HT1080 (cell line): ENCODE results near the gene ARID3A. TPM values are rescaled to one million over a fixed set of nuclear protein-coding genes. Genes with fewer than 3 reads are reported as not detected.
"Not testable (repeated sequence)": the region's sequence is repeated elsewhere in the genome, so short reads cannot be mapped to it uniquely, and the experiment has no call there.

Source experiments
- DNase-seq: peaks from one replicate; pipeline ENCODE4 v3.0.0-alpha.2; 2015; ENCODE audit warnings: low read depth
- small RNA-seq: library from RNA; depleted of rRNA; stranded (forward); fragments of <200 nt; gene quantifications from one replicate; pipeline ENCODE3, GENCODE V24; 2014
- total RNA-seq: library from RNA; depleted of rRNA; stranded (reverse); fragments of >200 nt; shearing (Covaris generic); gene quantifications from 2 replicates; pipeline ENCODE4 v1.2.3, GENCODE V29; 2014; rRNA removed

Gene ARID3A
- total RNA-seq, 1 experiment from 2014 or later: 8.0 TPM

DNA sequence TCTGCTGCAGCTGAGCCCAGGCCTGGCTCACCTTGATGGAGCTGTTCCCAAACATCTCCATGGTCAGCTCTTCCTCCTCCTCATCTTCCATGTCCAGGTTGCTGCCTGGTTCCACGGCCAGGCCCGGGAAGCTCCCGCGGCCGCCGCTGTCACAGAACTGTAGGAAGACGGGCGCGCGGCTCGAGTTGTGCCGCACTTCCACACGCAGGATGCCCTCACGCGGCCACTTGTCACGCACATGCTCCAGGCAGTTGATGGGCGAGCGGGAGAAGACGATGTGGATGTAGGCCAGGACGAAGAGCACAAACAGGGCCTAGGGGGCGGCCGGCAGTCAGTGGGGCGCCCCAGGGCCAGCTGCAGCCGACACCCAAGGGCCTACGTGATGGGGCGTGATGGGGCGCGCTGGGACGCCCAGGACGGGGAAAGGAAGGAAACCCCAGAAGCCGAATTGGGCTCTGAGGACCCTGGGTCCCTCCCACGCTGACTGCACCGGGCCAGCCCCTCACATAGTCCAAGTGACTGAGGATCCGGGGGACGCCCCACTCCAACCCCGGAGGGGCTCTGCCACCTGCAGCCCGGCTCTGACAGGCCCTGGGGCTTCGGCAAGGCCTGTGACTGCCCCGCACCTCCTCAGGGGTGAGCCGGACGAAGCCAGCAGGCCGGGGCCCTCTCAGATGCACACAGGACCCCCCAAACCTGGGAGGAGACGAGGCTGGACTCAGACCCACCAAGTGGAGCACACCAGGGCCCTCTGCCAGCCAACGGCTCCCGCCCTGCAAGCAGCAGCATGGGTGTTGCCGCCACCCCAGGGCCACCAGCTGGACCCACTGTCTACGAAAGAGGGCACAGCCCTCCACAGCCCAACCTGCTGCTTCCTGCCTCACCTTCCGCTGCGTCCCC lies 88.6 kb downstream of the ARID3A start:
- no peak for DNase-seq

DNA sequence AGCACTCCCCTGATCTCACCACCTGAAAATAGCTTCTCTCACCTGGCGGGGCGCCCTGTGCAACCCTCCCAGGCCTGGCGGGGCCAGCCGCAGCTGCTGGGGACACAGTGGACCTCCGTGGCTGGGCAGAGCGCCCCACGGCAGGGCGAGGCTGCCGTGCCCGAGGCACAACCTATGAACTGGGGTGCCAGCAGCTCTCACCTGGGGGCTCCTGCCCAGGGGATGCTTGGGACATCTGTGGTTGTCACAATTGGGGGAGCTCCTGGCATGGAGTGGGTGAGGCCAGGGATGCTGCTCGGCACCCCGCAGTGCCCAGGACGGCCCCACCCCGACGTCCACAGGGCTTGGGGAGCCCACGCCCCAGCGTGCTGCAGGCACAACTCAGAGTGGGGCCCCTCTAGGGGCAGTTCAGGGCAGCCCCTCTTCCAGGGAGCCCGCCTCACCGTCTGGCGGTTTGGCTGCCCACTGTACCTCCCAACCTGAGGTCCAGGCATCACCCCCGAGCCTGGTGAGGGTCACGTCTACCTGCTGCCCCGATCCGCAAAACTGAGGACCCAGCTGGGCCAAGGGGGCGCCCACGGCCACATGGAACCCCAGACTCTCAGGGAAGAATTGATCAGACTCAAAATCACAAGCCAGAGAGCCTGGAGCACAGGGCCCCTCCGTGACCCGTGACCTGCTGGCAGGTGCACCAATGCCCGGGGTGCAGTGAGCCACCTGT lies 89.4 kb downstream of the ARID3A start:
- no peak for DNase-seq

DNA sequence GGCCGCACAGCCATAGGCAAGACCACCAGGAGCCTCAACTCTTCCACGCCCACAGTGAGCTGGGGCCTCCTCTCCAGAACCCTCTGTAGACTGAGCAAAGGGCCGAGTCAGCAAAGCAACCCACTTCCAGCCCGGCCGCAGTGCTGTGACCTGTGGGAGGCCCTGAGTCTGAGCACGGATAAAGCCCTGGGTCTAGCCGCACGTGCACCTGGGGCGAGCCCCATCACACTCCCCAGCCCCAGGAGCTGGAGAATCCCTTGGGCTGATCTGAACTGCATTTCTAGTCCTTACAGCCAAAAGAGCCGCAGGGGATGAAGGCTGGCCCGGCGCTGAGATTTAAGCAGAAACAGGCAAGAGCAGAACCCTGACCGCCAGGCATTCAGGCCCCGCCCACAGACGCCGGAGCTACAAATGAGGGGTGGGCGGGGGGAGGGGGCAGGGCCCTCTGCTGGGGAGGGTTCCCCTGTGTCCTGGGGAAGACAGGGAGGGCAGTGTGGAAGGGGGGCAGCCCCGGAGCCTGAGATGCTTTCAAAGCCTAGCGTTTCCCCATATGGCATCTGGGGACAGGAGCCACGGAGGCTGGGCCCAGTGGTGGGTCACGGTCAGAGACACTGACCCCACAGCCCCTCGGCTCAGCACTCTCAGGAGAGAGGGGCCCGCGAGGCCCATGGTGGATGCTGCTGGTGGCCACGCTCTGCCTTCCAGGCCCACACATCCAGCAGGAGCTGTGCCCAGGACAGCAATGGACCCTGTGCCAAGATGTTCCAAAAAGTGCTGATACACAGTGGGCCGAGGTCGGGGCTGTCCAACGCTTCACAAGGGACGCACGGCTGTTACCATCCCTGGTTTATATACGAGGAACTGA lies 90.2 kb downstream of the ARID3A start:
- DNase-seq: no peak

DNA sequence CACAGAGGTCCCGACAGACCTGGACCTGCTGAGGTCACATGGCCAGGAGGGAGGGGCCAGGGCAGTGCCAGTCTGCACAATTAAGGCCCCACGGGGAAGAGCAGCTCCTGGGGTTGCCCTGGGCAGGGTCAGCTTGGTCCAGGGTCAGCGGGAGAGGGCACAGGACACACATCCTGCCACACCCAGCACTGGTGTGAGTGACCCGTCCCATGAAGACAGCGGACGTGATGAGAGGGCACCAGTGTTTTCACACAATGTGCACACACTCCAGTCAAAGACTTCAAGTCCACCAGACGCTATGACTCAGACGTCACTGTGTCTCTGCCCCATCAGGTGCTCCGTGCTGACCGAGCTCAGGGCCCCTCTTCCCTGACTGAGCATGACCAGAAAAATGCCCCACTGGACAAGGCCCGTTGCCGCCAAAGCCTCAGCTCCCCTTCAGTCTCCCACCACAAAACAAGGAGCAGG lies 90.8 kb downstream of the ARID3A start:
- no peak for DNase-seq

DNA sequence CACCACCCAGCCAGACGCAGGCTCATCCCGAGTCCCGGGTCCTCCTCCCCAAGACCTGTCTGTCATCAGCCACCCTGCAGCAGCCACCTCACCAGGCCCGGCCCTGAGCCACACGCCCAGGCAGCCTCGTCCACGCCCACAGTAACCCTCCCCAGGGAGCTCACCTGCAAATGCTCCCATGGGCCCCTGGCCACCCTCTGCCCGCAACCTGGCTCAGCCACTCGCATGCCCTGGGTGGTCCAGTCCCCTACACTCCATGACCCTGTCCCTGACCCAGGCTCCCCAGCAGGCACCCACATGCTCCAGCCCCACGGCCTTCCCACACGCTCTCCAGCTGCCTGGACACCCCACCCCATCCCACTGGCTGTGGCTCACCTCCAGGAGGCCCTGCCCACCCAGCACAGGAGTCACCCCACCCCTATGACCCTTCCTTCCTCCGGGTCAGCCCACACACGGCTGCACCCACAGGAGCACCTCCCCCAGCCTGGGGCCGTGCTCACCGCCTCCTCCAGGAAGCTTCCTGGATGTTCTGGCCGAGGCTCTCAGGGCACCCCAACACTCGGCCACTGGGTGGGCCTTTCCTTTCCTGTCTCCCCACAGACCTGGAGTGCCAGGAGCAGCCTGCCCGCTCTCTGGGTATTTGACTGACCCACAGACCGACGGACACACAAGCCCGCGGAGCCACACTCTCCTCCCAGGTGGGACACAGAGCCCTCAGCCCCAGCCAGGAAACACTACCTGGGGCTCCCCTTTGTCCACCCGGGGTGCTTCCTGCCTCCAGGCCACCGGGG lies 91.5 kb downstream of the ARID3A start:
- no peak for DNase-seq

DNA sequence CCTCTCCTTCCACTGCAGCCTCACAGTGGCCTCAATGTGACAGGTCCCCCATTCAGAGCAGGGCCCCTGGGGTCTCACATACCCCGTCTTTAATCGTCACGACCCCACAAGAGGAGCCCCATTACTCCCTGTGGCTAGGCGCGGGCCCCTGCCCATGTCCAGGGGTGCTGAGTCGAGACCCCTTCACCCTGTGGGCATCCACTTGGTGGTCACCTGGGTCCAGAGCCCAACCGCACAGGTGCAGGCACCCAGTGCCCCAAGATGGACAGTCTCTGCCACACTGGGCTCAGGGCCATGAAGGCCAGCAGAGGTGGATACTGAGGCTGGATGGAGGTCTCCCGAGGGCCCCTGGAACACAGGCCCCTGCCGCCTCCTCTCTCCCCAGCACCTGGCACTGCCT lies 92.1 kb downstream of the ARID3A start:
- no peak for DNase-seq

DNA sequence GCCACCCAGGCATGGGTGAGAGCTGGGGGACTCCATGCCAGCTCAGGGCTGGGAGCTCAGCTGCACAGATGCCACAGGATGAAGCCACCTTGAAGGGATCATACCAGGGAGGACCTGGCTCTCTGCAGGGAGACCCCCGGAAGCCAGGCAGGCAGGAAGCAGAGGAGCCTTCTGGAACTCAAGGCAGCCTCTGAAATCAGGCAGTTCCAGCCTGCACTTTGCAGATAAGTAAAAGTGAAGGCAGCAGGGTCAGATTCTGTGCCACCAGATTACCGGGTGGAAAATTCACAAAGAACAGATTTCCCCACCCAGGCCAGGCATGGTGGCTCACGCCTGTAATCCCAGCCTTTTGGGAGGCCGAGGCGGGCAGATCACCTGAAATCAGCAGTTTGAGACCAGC lies 92.6 kb downstream of the ARID3A start:
- no peak for DNase-seq

DNA sequence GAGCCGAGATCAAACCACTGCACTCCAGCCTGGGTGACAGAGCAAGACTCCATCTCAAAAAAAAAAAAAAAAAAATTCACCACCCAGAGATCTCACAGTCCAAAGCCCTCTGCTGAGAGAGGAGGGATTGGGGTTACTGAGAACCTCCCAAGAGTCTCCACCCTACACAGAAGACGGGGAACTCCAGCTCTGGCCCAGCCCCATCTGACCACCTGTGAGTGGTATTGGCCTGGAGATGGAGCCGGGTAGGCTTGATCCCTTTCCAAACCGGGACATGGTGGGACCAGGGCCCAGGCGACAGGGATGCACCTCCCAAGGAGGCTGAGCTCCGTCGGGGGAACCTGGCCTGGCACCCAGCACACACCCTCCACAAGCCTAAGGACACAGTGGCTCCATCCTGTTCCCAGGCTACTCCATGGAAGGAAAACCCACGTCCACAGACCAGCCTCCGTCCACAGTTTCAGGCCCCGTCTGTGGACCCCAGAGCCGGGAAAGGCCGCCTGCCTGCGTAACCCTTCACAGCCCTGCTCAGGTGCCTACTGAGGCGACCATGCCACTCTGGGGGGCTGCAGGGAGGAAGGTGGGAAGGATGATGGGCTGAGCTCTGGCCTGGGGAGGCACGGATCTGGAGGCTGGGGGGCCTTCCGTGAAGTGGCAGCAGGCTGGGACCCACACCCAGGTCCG lies 93.2 kb downstream of the ARID3A start:
- DNase-seq: no peak

DNA sequence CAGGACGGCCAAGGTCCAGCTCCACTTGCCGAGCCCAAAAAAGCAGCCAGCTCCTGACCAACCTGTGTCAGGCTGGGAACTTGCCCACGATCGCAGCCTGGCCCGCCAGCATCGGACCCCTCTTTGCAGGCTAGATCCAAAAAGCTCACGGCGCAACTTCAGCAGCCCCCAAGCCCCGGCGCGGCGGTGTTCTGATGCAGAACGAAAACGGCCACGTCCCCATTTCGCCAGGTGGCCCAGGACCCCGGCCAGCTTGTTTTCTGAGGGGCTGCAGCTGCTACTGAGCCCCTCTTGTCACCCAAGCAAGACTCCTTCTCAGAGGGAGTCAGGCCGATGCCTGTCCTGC lies 93.8 kb downstream of the ARID3A start:
- DNase-seq: no peak

DNA sequence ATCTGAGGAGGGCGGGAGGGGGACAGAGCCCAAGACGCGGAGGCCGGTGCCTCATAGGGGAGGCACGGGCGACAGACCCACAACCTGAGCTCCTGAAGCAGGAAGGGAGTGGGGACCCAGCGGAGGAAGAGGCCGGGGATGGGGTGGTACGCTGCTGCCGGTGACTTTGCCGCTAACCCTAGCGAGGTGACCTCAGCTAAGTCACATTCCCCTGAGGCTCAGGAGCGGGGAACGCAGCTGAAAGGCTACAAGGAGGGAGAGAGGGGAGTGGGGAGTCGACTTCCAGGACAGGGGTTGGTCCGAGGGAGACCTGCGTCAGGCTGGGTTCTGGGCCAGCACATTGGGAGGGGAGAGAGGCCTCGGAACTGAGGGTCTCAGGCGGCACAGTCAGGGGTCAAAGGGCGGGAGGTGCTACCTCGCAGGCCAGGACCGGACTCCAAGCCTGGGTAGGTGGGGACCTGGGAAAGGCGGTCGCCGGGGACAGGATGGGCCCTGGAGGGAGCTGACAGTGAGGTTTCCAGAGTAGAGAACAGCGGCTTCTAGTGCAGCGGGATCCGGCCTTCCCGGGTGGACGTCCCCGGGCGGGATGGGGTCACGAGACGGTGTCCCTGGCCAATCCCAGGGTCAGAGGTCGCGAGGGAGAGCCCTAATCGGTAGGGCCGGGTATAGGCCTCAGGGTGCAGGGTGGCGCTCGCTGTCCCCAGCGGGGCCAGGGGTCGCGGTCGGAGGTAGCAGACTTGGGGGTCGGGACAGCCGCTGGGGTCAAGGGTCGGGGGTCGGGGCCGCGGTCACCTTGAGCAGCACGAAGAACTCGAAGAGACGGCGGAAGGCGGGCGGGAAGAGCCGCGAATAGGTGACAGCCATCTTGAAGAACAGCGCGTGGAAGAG lies 94.4 kb downstream of the ARID3A start:
- no peak for DNase-seq

DNA sequence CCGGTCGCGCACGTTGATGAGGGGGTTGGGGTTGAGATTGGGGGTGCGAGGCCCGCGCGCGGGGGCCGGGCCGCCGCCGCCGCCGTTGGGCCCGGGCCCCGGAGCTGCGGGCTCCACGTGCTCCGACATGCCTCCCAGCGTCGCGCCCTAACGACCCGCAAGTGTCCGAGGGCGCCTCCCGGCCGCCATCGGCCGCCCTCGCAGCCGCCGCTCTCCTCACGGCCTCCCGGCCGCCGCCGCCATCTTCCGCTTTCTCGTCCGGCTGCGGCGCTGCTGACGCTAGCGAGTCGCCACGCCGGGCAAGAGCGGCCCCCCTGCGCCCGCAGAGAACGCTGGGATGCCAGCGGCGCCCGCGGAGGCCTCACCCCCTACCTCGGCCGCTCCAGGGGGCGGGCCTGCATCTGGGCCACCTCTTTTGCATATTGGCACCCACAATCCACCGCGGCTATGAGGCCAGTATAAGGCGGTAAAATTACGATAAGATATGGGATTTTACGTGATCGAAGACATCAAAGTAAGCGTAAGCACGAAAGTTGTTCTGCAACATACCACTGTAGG lies 95.1 kb downstream of the ARID3A start, which contains the start of gene TMEM259:
TSS of gene TMEM259 (minus strand) at position 256 of the 558 bp plus-strand sequence. CDS start at position 129, 127 bp downstream.
- peak; percentile 95 for DNase-seq

DNA sequence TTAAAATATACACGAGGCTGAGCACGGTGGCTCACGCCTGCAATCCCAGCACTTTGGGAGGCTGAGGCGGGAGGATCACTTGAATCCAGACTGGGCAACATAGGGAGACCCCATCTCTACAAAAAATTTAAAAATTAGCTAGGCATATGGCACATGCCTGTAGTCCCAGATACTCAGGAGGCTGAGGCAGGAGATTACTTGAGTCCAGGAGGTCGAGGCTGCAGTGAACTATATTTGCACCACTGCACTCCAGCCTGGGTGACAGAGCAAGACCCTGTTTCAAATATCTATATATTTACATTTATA lies 98.0 kb downstream of the ARID3A start:
- not testable (repeated sequence) for DNase-seq

DNA sequence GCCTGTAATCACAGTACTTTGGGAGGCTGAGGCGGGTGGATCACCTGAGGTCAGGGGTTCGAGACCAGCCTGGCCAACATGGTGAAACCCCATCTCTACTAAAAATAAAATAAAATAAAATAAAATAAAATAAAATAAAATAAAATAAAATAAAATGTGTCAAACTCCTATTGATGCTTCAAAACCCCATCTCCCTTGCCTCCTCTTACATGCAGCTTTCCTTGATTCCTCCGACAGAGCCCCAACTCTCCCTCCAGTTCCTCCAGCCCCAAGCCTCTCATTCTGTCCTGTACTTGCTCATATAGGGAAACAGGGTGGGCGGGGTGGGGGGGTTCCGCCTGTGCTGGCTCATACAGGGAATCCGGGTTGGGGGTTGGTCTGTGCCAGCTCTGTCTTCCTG lies 99.2 kb downstream of the ARID3A start:
- DNase-seq: not testable (repeated sequence)

Small RNAs within 50 kb of the gene (small RNA-seq; reads per million reads assigned to genes)
- gene RNU6-2 (0.27 reads per million, percentile 24 among the genes with 10 or more reads in this experiment), gene RNU6-9 (1.2 reads per million, percentile 76 among the genes with 10 or more reads in this experiment)

Other genes starting within 250 kb of the ARID3A start
- 14.5 and 19.7 TPM in 2 replicates for gene FSTL3, start 249.6 kb upstream of the ARID3A start, total RNA-seq
- not detected in 2 replicates for gene PRSS57, start 230.6 kb upstream of the ARID3A start, total RNA-seq
- gene PALM, start 217.1 kb upstream of the ARID3A start, total RNA-seq: not detected in 2 replicates
- gene MISP, start 174.9 kb upstream of the ARID3A start, total RNA-seq: 0.02 and 0.13 TPM in 2 replicates
- gene PTBP1, start 128.6 kb upstream of the ARID3A start, total RNA-seq: 276 and 447 TPM in 2 replicates
- gene PLPPR3, start 104.1 kb upstream of the ARID3A start, total RNA-seq: 0.30 TPM in 1 of 2 replicates, not detected in the other
- gene AZU1, start 98.2 kb upstream of the ARID3A start, total RNA-seq: not detected in 2 replicates
- not detected in 2 replicates for gene PRTN3, start 85.0 kb upstream of the ARID3A start, total RNA-seq
- not detected in 2 replicates for gene ELANE, start 73.7 kb upstream of the ARID3A start, total RNA-seq
- not detected in 2 replicates for gene CFD, start 66.4 kb upstream of the ARID3A start, total RNA-seq
- gene MED16, start 32.8 kb upstream of the ARID3A start, total RNA-seq: 18.1 and 20.8 TPM in 2 replicates
- gene RNU6-9, start 32.6 kb upstream of the ARID3A start, total RNA-seq: not detected in 2 replicates
- gene R3HDM4, start 12.8 kb upstream of the ARID3A start, total RNA-seq: 32.2 and 42.2 TPM in 2 replicates
- not detected in 2 replicates for gene KISS1R, start 8.7 kb upstream of the ARID3A start, total RNA-seq
- gene WDR18, start 58.3 kb downstream of the ARID3A start, total RNA-seq: 197 and 221 TPM in 2 replicates
- gene GRIN3B, start 74.4 kb downstream of the ARID3A start, total RNA-seq: 0.03 TPM in 1 of 2 replicates, not detected in the other
- 127 and 130 TPM in 2 replicates for gene TMEM259, start 95.1 kb downstream of the ARID3A start, total RNA-seq
- not detected in 2 replicates for gene RNU6-2, start 95.5 kb downstream of the ARID3A start, total RNA-seq
- 122 and 196 TPM in 2 replicates for gene CNN2, start 100.6 kb downstream of the ARID3A start, total RNA-seq
- 2.0 and 3.0 TPM in 2 replicates for gene ABCA7, start 114.1 kb downstream of the ARID3A start, total RNA-seq
- 1.4 TPM in 2 replicates for gene ARHGAP45, start 141.1 kb downstream of the ARID3A start, total RNA-seq
- 231 and 271 TPM in 2 replicates for gene POLR2E, start 169.3 kb downstream of the ARID3A start, total RNA-seq
- gene GPX4, start 178.0 kb downstream of the ARID3A start, total RNA-seq: 221 and 243 TPM in 2 replicates
- gene SBNO2, start 248.2 kb downstream of the ARID3A start, total RNA-seq: 28.2 and 31.7 TPM in 2 replicates